ENCODE results near the gene GPC5.
"Not testable (repeated sequence)": the region's sequence is repeated elsewhere in the genome, so short reads cannot be mapped to it uniquely, and the experiment has no call there.

Gene GPC5

GRCh38 chr13:91896547-91896946 is 498.1 kb downstream of the GPC5 start:
- DNase-seq = no peak

GRCh38 chr13:91898986-91899385 is 500.6 kb downstream of the GPC5 start:
- DNase-seq = not testable (repeated sequence)

- DNase-seq = no peak
Observed at GRCh38 chr13:91902291-91902690, 503.9 kb downstream of the GPC5 start.

GRCh38 chr13:91904005-91904404 is 505.6 kb downstream of the GPC5 start:
- DNase-seq = no peak

DNA sequence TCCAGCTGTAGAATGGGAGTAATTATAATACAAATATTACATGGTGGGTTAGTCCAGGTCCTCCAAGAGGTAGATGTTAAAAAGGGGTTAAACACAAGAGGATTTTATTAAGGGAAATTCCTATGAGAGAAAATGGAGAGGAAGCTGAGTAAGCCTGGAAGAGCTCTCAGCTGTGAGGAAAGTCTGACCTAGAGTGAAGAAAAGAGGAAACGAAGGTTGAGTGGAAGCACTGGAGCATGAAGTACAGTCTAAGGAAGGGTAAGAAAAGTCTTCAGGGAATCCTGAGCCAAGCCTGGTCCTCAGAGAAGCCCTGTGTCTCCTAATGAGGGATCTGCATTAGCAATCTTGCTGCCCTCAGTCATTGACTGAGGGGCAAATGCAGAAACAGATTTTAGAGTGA is 506.2 kb downstream of the GPC5 start:
- no peak for DNase-seq

DNA sequence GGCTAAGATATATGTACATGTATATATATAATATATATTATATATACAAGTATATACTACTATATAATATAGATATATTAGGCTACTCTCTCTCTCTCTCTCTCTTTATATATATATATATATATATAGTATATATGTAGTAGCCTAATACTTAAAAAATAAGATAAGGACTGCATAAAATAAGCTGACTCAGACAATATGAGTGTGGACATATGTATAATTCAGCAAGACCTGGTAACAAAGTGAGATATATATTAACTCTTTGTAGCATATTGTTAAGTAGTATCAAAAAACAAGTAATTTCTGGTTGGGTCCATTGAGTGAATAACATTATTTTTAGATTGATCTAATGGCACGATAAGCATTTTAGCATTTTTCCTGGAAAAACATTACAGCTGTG is 509.0 kb downstream of the GPC5 start:
- no peak for DNase-seq

DNA sequence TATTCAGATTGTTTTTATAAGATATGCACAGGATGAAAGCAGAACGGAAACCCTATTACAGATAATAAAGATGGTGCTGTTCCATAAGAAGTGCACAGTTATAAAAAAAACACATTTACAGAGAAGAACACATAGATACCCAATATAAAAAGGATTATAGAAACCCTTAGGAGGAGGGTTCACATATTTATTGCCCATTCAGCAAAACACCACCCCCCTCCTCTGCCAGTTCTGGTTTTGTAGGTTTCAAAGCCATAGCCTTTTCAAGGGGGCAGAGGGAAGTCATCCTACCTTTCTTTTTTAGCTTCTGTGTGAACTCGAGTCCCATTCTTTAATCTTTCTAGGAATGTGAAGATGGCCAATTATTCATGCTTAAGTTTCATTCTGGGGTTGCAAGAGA is 511.2 kb downstream of the GPC5 start:
- DNase-seq = no peak

DNA sequence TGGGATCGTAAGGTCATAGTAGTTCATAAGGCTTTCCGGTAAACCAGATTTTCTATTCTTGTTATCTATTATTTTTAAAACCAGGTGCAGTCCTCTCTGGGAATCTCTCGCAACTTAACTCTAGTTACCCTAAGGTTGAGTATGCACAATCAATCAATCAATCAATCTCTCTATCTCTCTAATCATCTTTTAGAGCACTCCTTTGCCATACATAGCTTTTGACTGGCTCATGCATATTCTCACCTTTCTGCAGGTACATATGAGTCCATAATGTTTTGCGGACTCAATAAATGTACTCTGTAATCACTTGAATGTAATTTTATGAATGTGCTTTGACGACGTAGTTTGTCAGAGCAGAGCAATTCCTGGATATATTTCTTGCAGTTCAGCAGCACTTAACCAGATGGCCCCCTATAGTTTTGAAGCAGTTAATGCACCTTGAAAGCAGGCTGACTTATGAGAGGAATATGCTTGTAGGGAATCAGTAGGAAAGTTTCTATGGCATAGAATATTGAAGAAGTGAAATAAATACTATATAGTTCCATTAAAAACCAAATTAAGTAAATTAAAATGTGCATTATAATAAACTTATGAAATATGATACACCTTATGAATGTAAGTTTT is 524.7 kb downstream of the GPC5 start:
- DNase-seq = no peak

GRCh38 chr13:91930687-91931086 is 532.3 kb downstream of the GPC5 start:
- no peak for DNase-seq

DNA sequence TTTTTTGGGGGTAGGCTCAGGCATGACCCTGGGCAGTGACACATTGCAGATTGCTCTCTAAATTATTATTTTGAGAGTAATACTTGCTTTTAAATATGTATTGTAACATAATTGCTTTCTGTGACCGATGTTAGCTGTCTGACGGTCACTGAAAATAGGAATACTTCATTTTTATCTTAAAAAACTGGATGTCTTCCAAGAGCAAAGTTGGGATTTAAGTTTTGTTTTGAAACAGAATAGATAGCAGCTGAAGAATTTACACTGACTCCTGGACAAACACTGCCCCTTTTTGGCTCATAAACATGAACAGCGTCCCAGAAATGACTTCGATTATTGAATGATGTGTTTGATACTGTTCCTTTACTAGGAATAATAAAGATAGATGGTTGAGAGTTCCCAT is 535.9 kb downstream of the GPC5 start:
- DNase-seq = no peak

DNA sequence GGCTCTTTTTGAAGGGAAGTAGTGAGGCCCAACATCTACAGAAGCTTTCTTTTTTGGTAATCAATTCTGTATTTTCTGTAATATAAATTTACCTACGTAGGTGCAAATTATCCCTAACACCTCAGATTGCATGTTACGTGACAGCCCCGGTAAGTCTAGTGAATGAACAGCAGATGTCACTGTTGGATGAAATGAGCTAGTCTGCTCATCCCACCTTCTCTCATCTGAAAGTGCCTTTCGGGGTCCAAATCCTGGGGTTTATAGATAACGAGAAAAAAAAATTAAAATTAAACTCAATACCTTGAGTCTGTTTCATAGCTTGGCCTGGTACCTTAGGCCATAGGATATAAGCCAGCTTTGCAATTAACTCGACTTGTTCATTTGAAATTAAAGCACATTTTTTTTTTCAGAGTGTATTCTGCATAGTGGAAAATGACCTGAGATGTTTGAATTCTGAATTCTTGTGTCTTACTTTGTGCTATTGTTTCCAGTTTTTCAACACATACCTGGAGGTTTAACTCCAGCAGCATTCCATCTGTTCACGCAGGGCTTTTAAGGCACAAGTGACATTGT is 548.2 kb downstream of the GPC5 start:
- no peak for DNase-seq

DNA sequence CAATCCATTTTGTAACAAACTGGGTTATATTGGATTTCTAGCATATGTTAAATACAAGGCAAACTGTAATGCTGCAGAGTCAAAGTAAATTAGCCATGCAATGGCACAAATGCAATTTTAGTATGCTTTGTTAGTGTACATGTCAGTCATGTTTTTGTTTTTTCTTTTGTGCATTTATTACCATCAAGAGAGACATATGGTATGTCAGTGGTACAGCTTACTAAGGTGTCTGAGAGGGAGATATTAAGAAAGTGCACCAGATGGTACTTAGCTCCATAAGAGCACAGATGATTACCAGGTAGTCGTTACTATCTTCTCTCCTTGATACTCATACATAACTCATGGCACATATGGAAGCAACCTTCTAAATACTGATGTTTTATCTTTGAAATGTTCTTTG is 550.3 kb downstream of the GPC5 start:
- DNase-seq = no peak

DNA sequence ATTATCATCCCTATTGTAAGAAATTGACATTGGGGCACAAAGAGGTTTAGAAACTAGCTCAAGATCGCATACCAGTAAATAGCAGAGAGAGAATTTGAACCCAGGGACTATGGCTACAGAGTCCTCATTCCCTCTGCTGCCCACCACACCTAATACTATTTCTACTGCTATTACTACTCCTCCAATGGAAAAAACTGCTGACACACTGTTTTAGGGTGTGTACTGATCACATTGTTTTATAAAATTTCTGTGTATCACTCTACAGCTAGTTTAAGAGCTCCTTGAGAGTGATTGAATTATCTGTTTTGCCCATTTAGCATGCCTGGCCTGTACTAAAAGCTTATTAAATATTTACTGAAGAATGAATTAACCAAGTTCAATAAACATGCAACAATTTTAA is 552.4 kb downstream of the GPC5 start:
- DNase-seq = no peak

DNA sequence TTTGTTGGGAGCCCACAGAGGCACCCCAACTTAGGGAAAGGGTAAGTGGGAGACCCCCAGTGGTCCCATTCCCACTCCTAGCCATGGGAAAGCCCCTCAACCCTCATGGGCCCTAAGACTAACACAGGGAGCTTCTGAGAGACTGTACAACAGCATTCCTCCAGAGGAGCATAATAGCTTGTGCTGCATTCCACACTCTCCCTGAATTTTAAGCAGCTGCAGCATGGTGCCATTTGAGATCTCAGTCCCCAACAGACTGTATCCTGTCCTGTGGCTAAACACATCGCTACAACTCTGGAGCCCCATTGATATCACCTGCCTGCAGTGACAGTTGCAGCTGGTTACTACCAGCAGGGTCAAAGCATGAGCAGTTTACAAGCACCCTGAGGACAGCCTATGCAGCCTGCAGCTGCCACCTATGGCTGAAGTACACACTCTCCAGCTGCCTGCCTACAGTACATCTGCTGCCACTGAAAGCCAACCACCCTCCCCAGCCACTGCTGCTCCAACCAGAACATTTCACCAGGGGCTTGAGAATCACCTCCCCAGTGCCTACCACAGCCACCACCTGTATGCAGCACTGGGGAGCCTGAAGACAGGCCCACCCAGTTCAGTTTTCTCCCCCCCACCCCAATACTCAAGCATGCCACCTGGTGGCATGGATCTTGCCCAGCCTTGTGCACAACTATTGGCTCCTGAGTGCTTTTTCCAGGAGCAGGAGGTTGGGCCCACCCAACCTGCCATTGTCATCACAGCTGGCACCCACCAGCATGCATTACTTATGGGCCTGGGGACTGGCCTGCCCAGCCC is 557.3 kb downstream of the GPC5 start:
- DNase-seq = no peak

- DNase-seq = no peak
Observed at GRCh38 chr13:91960947-91961346, 562.5 kb downstream of the GPC5 start.

DNA sequence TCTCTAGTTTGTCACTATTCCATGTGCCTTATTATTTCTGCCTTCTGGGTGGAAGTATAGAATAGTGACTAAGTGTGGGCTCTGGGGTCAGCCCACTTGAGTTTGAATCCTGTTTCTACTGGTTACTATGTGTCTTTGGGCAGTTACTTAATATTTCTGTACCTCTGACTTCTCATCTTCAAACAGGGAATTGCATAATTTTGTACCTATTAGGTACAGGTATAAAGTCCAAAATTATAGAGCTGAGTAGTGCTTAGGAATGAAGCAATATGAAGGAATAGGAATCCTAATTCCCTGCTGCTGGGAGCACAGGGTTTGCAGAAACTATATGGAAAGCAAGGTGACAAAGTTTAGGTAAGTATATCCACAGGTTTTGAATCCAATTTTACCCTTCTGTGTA is 564.5 kb downstream of the GPC5 start:
- no peak for DNase-seq

GRCh38 chr13:91965511-91965910 is 567.1 kb downstream of the GPC5 start:
- DNase-seq = no peak

- DNase-seq = no peak
Observed at GRCh38 chr13:91978571-91978970, 580.1 kb downstream of the GPC5 start.

- no peak for DNase-seq
Observed at GRCh38 chr13:91986761-91987483, 588.5 kb downstream of the GPC5 start.

DNA sequence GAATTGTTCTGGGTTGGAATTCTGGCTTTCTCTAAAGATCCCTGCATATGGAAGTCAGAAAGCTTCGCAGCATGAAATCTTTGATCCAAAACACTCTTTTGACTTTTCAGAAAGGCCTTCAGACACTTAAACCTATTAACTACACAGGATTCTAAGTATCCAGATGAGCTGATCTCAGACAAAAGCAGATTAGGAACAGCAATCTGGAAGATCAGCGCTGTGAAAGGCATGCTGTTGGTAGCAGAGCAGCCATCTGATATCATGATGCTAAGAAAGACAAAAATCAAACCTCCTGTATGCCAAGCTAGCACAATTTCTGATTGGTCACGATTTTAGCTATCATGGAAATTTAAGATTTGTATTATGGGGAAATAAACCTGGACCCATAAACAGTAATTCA is 589.9 kb downstream of the GPC5 start:
- no peak for DNase-seq

DNA sequence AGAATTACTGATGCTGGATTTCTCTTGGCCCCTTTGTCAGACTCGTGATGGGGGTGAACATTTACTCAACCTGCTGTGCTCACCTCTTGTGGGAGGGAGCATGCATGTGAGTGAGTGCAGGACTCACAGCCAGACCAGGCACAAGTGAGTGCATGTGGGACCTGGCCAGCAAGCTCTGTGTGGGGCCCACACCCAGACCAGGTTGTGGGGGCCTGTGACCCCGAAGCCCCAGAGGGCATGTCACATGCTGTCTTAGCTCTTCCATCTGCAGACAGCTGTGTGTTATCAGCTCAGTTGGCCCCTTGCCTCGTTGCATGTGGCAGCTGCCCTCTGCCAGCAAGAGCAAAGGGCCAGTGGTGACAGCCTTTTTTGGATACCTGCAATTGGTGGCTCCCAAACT is 614.4 kb downstream of the GPC5 start:
- no peak for DNase-seq

- DNase-seq = no peak
Observed at GRCh38 chr13:92017737-92018136, 619.3 kb downstream of the GPC5 start.

GRCh38 chr13:92028695-92029094 is 630.3 kb downstream of the GPC5 start:
- DNase-seq = no peak

DNA sequence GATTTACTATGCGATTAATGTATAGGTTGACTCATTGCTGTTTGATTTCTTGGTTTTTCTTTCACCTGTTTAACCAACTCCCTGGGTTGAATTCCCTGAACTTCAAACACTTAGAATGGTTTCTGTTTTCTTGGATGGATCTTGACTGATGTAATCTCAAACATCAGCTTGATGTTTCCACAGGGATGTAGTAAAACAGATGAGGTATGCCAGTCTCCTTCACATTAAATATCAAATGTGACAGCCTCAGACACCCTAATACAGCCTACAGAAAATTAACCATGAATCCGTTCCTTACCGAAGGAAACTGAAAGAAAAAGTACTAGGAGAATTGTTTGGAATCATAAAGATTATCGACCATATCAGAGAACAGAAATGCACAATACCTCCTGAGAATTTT is 631.2 kb downstream of the GPC5 start:
- no peak for DNase-seq
